ENCODE measurements around the gene TTC23L.

Gene TTC23L

DNA sequence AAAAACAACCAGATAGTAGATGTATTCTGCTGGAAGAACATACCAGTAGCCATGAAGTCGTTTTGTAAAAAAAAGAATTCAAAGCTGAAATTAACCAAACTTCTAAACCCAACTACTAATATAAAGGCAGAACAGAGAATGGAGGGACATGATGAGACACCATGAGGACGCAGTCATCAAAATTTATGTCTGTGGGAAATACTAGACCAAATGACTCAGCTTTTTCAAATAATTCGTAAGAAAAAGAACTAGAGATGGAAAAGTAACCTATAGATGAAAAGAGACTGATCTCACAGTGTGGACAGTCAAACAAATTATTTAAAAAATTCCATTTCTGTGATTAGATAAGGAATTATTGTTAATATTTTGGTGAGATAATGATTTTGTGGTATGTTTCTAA, 10.3 kb downstream of the TTC23L start:
- Histone ChIP-seq H3K27me3 (ENCODE audit: control insufficient read depth in 1 of 2, insufficient read depth in 2 of 2, low read length in 2 of 2) (no peaks in the 10 kb centered on the region), H3K36me3 (ENCODE audit: control insufficient read depth in 2 of 2, insufficient read depth in 2 of 2, low read length in 2 of 2) (no peaks in the 10 kb centered on the region), H3K4me1 (ENCODE audit: control insufficient read depth, insufficient read depth, low read length) (no peaks in the 10 kb centered on the region), H3K9me3 (ENCODE audit: control insufficient read depth in 2 of 2, low read length in 2 of 2) (no peaks in the 10 kb centered on the region), H3K9ac (ENCODE audit: low read length in 2 of 2) (no peak overlapping the region), H3K27ac (ENCODE audit: low read length) (no peak overlapping the region), H3K4me3 (ENCODE audit: low read length in 2 of 2) (no peak overlapping the region)

DNA sequence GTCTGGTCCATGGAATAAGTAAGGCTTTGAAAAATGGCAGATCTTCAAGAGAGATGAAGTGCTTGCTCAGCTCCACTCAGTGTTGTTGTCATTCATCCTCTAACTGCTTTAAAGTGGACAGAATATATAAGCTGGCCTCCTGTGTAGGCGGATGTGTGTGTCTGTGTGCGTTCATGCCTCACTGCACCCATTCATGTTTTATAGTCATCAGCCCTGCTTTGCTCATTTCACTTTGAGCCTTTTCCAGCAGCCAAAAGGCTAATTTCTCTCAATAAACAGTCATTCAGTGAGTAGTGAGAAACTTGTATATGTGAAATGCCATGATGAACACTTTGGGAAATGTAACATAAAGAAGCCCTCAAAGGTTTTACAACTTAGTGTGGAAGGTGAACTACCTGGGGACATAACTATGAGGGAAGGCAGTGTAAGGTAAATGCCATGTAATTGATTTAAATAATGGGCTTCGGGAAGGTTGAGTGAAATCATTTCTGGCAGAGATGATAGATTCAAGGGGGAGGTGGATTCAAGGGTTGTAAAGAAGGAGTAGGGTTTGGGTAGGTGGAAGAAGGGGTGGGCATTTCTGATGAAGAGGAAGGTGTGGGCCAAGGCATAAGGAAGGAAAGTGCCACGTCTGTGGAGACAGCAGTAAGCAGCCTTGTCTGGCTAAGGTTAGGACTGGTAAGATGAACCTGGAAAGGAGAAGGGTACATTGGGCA, 15.7 kb downstream of the TTC23L start:
- H3K4me1 ChIP-seq (ENCODE audit: control insufficient read depth, insufficient read depth, low read length): no peaks in the 10 kb centered on the region
- H3K9me3 ChIP-seq (ENCODE audit: control insufficient read depth in 2 of 2, low read length in 2 of 2): no peaks in the 10 kb centered on the region
- H3K27ac ChIP-seq (ENCODE audit: low read length): no peak overlapping the region
- H3K9ac ChIP-seq (ENCODE audit: low read length in 2 of 2): no peak overlapping the region
- no peak overlapping the region for H3K4me3 ChIP-seq (ENCODE audit: low read length in 2 of 2)
- no peaks in the 10 kb centered on the region for H3K27me3 ChIP-seq (ENCODE audit: control insufficient read depth in 1 of 2, insufficient read depth in 2 of 2, low read length in 2 of 2)
- H3K36me3 ChIP-seq (ENCODE audit: control insufficient read depth in 2 of 2, insufficient read depth in 2 of 2, low read length in 2 of 2): no peaks in the 10 kb centered on the region

DNA sequence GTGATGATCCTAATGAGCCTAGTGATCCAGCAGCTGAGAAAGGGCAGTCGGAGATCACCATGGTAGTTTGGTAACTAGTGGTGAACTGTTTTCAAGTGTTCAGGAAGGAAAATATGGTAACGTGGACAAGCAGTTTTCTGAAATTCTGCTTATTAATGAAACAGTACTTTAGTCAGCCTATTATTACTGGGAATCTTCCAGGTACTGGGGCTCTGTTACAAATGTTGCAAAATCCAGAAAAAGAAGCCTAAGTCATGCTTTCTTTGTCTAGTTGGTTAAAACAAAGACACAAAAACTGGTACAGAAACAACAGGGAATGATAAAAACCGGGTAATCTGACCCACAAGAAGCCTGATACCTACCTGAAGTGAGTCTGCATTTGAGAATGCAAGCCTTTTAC, 18.2 kb downstream of the TTC23L start:
- Histone ChIP-seq H3K36me3 (ENCODE audit: control insufficient read depth in 2 of 2, insufficient read depth in 2 of 2, low read length in 2 of 2) (no peaks in the 10 kb centered on the region), H3K4me1 (ENCODE audit: control insufficient read depth, insufficient read depth, low read length) (no peaks in the 10 kb centered on the region), H3K4me3 (ENCODE audit: low read length in 2 of 2) (no peak overlapping the region), H3K9me3 (ENCODE audit: control insufficient read depth in 2 of 2, low read length in 2 of 2) (no peaks in the 10 kb centered on the region), H3K9ac (ENCODE audit: low read length in 2 of 2) (no peak overlapping the region), H3K27ac (ENCODE audit: low read length) (no peak overlapping the region), H3K27me3 (ENCODE audit: control insufficient read depth in 1 of 2, insufficient read depth in 2 of 2, low read length in 2 of 2) (no peaks in the 10 kb centered on the region)

DNA sequence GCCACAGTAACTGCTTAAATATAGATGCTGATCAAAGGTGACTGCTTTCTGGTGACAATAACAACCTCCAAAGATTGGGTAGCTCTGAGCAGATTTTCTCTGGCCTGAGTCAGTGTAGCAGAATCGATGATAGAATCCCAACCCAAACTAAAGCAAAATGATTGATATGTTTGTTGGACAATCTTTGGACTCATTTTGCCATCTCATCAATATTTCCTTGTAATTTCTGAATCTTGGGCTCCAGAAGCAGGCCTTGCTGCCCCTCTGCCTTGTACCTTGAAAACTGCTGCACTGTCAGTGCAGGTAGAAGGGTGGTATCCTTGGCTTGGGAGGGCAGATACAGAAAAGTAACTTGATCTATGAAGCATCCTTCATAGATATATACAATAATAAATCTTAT, 18.9 kb downstream of the TTC23L start:
- H3K9me3 ChIP-seq (ENCODE audit: control insufficient read depth in 2 of 2, low read length in 2 of 2): no peaks in the 10 kb centered on the region
- H3K9ac ChIP-seq (ENCODE audit: low read length in 2 of 2): no peak overlapping the region
- H3K4me3 ChIP-seq (ENCODE audit: low read length in 2 of 2): no peak overlapping the region
- H3K36me3 ChIP-seq (ENCODE audit: control insufficient read depth in 2 of 2, insufficient read depth in 2 of 2, low read length in 2 of 2): no peaks in the 10 kb centered on the region
- H3K4me1 ChIP-seq (ENCODE audit: control insufficient read depth, insufficient read depth, low read length): no peaks in the 10 kb centered on the region
- no peaks in the 10 kb centered on the region for H3K27me3 ChIP-seq (ENCODE audit: control insufficient read depth in 1 of 2, insufficient read depth in 2 of 2, low read length in 2 of 2)
- no peak overlapping the region for H3K27ac ChIP-seq (ENCODE audit: low read length)

DNA sequence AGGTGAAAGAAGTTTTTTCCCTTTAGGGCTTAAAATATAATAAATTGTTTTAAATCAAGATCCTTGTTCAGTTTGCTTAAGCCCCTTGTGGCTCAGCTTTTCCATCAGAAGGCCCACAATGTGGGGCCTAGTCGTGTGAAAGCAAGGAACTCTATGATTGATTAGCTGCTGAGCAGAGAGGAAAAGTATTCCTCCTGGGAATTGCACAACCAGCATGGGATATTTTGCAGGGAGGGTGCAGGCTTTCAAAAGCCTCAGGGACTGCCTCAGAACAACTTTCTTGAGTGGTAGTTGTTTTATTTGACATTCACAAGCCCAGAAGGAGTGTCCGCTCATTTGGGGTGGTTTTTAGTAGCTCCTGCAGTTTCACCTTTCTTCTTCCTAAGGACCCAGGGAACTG, 19.8 kb downstream of the TTC23L start:
- Histone ChIP-seq H3K36me3 (ENCODE audit: control insufficient read depth in 2 of 2, insufficient read depth in 2 of 2, low read length in 2 of 2) (no peaks in the 10 kb centered on the region), H3K9me3 (ENCODE audit: control insufficient read depth in 2 of 2, low read length in 2 of 2) (no peaks in the 10 kb centered on the region), H3K27ac (ENCODE audit: low read length) (no peak overlapping the region), H3K4me3 (ENCODE audit: low read length in 2 of 2) (no peak overlapping the region), H3K9ac (ENCODE audit: low read length in 2 of 2) (no peak overlapping the region), H3K27me3 (ENCODE audit: control insufficient read depth in 1 of 2, insufficient read depth in 2 of 2, low read length in 2 of 2) (no peaks in the 10 kb centered on the region), H3K4me1 (ENCODE audit: control insufficient read depth, insufficient read depth, low read length) (no peaks in the 10 kb centered on the region)

DNA sequence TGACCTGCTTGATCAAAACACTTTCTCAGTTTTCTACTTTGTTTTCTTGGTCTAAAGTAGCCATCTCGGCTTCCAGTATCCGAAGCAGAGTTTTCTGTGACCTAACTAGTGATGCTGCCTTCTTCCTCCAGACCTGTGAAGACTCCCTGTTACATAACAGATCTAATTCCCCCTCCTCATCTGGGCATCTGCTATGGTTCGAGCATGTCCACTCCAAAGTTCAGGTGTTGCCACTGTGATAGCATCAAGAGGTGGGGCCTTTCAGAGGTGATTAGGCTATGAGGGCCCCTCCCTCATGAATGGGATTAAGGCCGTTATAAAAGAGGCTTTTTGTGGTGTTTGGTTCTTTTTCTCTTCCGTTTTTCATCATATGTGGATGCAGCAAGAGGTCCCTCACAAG, 20.3 kb downstream of the TTC23L start:
- no peaks in the 10 kb centered on the region for H3K9me3 ChIP-seq (ENCODE audit: control insufficient read depth in 2 of 2, low read length in 2 of 2)
- H3K4me1 ChIP-seq (ENCODE audit: control insufficient read depth, insufficient read depth, low read length): no peaks in the 10 kb centered on the region
- H3K27ac ChIP-seq (ENCODE audit: low read length): no peak overlapping the region
- H3K9ac ChIP-seq (ENCODE audit: low read length in 2 of 2): no peak overlapping the region
- no peak overlapping the region for H3K4me3 ChIP-seq (ENCODE audit: low read length in 2 of 2)
- H3K36me3 ChIP-seq (ENCODE audit: control insufficient read depth in 2 of 2, insufficient read depth in 2 of 2, low read length in 2 of 2): no peaks in the 10 kb centered on the region
- no peaks in the 10 kb centered on the region for H3K27me3 ChIP-seq (ENCODE audit: control insufficient read depth in 1 of 2, insufficient read depth in 2 of 2, low read length in 2 of 2)

DNA sequence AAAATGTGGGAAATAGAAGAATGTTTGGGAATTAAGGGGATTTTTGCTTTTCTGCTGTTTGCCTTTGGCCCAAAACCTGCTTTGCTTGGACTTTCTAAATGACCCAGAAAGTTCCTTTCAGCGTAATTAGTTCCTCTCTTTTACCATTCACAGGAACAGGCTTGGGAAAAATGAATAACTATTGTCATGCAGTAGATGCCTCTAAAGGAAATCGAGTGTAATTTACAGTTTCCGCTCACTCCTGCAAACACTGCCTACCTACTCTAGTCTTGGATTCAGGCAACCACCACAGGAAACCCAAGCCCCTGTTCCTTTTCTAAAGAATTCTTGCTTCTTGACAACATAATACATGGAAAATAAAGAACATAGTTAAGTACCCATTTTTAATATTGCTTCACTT, 25.0 kb downstream of the TTC23L start:
- H3K4me3 ChIP-seq (ENCODE audit: low read length in 2 of 2): no peak overlapping the region
- no peaks in the 10 kb centered on the region for H3K4me1 ChIP-seq (ENCODE audit: control insufficient read depth, insufficient read depth, low read length)
- H3K27me3 ChIP-seq (ENCODE audit: control insufficient read depth in 1 of 2, insufficient read depth in 2 of 2, low read length in 2 of 2): no peaks in the 10 kb centered on the region
- H3K9ac ChIP-seq (ENCODE audit: low read length in 2 of 2): no peak overlapping the region
- no peaks in the 10 kb centered on the region for H3K9me3 ChIP-seq (ENCODE audit: control insufficient read depth in 2 of 2, low read length in 2 of 2)
- H3K27ac ChIP-seq (ENCODE audit: low read length): no peak overlapping the region
- no peaks in the 10 kb centered on the region for H3K36me3 ChIP-seq (ENCODE audit: control insufficient read depth in 2 of 2, insufficient read depth in 2 of 2, low read length in 2 of 2)

DNA sequence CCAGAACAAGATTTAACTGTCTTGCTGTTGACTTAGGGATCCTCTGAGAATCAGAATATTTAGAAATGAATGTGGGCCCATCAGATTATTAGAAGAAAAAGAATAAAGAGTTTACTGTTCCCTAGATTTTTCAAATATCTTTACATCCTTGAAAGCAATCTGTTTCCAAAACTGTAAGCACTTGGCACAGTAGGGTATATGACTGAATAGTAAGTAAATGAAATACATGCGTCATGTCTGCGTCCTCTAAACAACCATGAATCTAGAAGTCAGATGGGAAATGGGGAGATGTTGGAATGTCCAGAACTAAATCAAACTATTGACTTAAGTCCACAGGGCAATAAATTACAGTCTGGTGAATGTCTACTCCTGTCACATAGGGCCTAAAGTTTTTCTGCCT, 26.1 kb downstream of the TTC23L start:
- no peak overlapping the region for H3K27ac ChIP-seq (ENCODE audit: low read length)
- H3K36me3 ChIP-seq (ENCODE audit: control insufficient read depth in 2 of 2, insufficient read depth in 2 of 2, low read length in 2 of 2): no peaks in the 10 kb centered on the region
- no peaks in the 10 kb centered on the region for H3K4me1 ChIP-seq (ENCODE audit: control insufficient read depth, insufficient read depth, low read length)
- no peaks in the 10 kb centered on the region for H3K9me3 ChIP-seq (ENCODE audit: control insufficient read depth in 2 of 2, low read length in 2 of 2)
- H3K27me3 ChIP-seq (ENCODE audit: control insufficient read depth in 1 of 2, insufficient read depth in 2 of 2, low read length in 2 of 2): no peaks in the 10 kb centered on the region
- H3K9ac ChIP-seq (ENCODE audit: low read length in 2 of 2): no peak overlapping the region
- no peak overlapping the region for H3K4me3 ChIP-seq (ENCODE audit: low read length in 2 of 2)

DNA sequence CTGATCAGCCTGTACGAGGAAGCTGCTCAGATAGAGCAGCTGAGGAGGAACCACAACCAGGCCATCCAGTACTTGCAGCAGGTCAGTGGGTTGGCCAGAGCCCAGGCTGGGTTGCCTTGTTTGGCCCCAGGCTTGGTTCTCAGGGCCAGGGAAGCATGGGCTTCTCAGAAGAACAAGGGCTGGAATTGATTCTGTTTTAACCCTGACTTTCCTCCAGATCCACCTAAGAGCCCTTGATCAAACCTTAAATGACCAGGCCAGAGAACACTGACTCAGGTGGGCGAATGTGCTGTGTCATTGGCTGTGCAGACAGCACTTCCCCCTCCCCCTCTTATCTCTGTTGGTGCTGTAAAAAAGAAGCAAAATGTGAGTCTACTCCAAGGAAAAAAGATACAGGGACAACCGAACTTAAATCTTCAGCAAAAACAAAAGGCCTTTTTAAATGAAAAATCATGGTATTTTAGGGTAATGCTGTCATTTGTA, 28.1 kb downstream of the TTC23L start:
- Histone ChIP-seq H3K27ac (ENCODE audit: low read length) (no peak overlapping the region), H3K4me3 (ENCODE audit: low read length in 2 of 2) (no peak overlapping the region)

DNA sequence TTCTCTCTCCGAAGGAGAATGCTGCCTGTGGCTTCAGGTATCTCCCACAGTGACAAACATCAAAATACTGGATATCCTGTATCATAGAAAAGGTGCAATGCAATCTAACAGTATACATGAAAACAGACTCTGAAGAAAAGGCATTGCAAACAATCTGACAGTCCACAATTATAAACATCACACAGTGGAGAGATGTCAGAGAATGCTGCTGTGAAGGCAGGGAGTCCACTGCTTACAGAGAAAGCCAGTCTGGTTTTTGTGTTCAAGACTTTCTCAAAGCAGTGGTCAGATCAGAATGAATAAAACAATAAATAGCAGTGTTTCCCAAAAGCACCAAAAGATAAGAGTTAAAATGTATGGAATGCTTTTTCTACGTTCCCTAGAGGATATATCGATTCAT, 28.7 kb downstream of the TTC23L start:
- H3K9me3 ChIP-seq (ENCODE audit: control insufficient read depth in 2 of 2, low read length in 2 of 2): no peaks in the 10 kb centered on the region
- no peak overlapping the region for H3K4me3 ChIP-seq (ENCODE audit: low read length in 2 of 2)
- H3K36me3 ChIP-seq (ENCODE audit: control insufficient read depth in 2 of 2, insufficient read depth in 2 of 2, low read length in 2 of 2): no peaks in the 10 kb centered on the region
- H3K27ac ChIP-seq (ENCODE audit: low read length): no peak overlapping the region
- no peaks in the 10 kb centered on the region for H3K27me3 ChIP-seq (ENCODE audit: control insufficient read depth in 1 of 2, insufficient read depth in 2 of 2, low read length in 2 of 2)
- H3K4me1 ChIP-seq (ENCODE audit: control insufficient read depth, insufficient read depth, low read length): no peaks in the 10 kb centered on the region
- H3K9ac ChIP-seq (ENCODE audit: low read length in 2 of 2): no peak overlapping the region

More for the DNA sequence above, 28.1 kb downstream of the TTC23L start:
- Histone ChIP-seq H3K36me3 (ENCODE audit: control insufficient read depth in 2 of 2, insufficient read depth in 2 of 2, low read length in 2 of 2) (no peaks in the 10 kb centered on the region), H3K4me1 (ENCODE audit: control insufficient read depth, insufficient read depth, low read length) (no peaks in the 10 kb centered on the region), H3K9me3 (ENCODE audit: control insufficient read depth in 2 of 2, low read length in 2 of 2) (no peaks in the 10 kb centered on the region), H3K9ac (ENCODE audit: low read length in 2 of 2) (no peak overlapping the region), H3K27me3 (ENCODE audit: control insufficient read depth in 1 of 2, insufficient read depth in 2 of 2, low read length in 2 of 2) (no peaks in the 10 kb centered on the region)

DNA sequence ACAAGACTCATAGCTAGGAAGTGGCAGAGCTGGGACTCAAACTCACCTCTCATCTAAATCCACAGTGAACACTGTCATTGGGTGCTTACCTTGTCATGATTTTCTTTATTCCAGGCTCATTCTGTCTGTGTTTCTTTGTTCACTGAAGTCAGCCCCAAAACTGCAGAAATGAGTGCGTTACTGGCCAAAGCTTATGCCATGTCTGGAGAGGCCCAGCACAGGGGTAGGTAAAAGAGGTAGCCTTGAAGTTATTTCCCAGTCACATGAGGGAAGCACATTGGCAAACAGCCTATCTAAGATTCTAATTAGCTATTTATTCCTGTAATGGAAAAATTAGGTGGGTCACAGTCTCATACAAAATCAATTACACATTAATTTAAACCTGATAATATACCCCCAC, 29.8 kb downstream of the TTC23L start:
- Histone ChIP-seq H3K4me1 (ENCODE audit: control insufficient read depth, insufficient read depth, low read length) (no peaks in the 10 kb centered on the region), H3K9ac (ENCODE audit: low read length in 2 of 2) (no peak overlapping the region), H3K27ac (ENCODE audit: low read length) (no peak overlapping the region), H3K4me3 (ENCODE audit: low read length in 2 of 2) (no peak overlapping the region), H3K9me3 (ENCODE audit: control insufficient read depth in 2 of 2, low read length in 2 of 2) (no peaks in the 10 kb centered on the region), H3K27me3 (ENCODE audit: control insufficient read depth in 1 of 2, insufficient read depth in 2 of 2, low read length in 2 of 2) (no peaks in the 10 kb centered on the region), H3K36me3 (ENCODE audit: control insufficient read depth in 2 of 2, insufficient read depth in 2 of 2, low read length in 2 of 2) (no peaks in the 10 kb centered on the region)
